ENCODE measurements around the gene CLDN20.

GRCh38 chr6:155303361-155303870 lies 39.6 kb downstream of the CLDN20 start:
- TF ChIP-seq, protein P1, sequence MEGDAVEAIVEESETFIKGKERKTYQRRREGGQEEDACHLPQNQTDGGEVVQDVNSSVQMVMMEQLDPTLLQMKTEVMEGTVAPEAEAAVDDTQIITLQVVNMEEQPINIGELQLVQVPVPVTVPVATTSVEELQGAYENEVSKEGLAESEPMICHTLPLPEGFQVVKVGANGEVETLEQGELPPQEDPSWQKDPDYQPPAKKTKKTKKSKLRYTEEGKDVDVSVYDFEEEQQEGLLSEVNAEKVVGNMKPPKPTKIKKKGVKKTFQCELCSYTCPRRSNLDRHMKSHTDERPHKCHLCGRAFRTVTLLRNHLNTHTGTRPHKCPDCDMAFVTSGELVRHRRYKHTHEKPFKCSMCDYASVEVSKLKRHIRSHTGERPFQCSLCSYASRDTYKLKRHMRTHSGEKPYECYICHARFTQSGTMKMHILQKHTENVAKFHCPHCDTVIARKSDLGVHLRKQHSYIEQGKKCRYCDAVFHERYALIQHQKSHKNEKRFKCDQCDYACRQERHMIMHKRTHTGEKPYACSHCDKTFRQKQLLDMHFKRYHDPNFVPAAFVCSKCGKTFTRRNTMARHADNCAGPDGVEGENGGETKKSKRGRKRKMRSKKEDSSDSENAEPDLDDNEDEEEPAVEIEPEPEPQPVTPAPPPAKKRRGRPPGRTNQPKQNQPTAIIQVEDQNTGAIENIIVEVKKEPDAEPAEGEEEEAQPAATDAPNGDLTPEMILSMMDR (IDR thresholded peaks at IDR 0.05), result no peak
- no peak for TF ChIP-seq POLR2A (IDR thresholded peaks at IDR 0.05)
